Neural crest cell (in vitro differentiated cells): ENCODE data around the gene ZNF280C. TPM values are rescaled to one million over a fixed set of nuclear protein-coding genes. Genes with fewer than 3 reads are reported as not detected.
A peak's percentile ranks its signal among the peaks of the same experiment; 100 is the strongest.

Experiments
- DNase-seq: peaks from one replicate; pipeline ENCODE4 v3.0.0; 2021; ENCODE audit warnings: low read depth, mixed read lengths, low spot score
- H3K27ac Mint-ChIP-seq: one replicate; pipeline ENCODE4 v1.8.0; 2021; ENCODE audit warnings: mild to moderate bottlenecking, mixed read lengths; ENCODE audit not compliant: unreplicated experiment
- H3K27me3 Mint-ChIP-seq: 2 replicates; pipeline ENCODE4 v1.8.0; 2021; ENCODE audit warnings: low read depth, mild to moderate bottlenecking, mixed read lengths
- H3K36me3 Mint-ChIP-seq: 2 replicates; pipeline ENCODE4 v1.8.0; 2021; ENCODE audit warnings: low read depth, mild to moderate bottlenecking, mixed read lengths
- H3K4me1 Mint-ChIP-seq: 2 replicates; pipeline ENCODE4 v1.8.0; 2021; ENCODE audit warnings: mixed read lengths
- H3K4me3 Mint-ChIP-seq: one replicate; pipeline ENCODE4 v1.8.0; 2021; ENCODE audit warnings: mild to moderate bottlenecking, mixed read lengths
- H3K9me3 Mint-ChIP-seq: 2 replicates; pipeline ENCODE4 v1.8.0; 2021; ENCODE audit warnings: mixed read lengths
- CTCF ChIP-seq: fragments of 200-600 bp; sonication (generic); conservative IDR thresholded peaks from 2 replicates; pipeline ENCODE4 v1.5.0; 2021; ENCODE audit warnings: antibody characterized with exemption, mild to moderate bottlenecking
- total RNA-seq: library from RNA; stranded (reverse); gene quantifications from 2 replicates; pipeline ENCODE4 v1.2.1, GENCODE V29; 2021

ZNF280C gene
- total RNA-seq, 1 donor from 2014 or later = 21.8 TPM

DNA sequence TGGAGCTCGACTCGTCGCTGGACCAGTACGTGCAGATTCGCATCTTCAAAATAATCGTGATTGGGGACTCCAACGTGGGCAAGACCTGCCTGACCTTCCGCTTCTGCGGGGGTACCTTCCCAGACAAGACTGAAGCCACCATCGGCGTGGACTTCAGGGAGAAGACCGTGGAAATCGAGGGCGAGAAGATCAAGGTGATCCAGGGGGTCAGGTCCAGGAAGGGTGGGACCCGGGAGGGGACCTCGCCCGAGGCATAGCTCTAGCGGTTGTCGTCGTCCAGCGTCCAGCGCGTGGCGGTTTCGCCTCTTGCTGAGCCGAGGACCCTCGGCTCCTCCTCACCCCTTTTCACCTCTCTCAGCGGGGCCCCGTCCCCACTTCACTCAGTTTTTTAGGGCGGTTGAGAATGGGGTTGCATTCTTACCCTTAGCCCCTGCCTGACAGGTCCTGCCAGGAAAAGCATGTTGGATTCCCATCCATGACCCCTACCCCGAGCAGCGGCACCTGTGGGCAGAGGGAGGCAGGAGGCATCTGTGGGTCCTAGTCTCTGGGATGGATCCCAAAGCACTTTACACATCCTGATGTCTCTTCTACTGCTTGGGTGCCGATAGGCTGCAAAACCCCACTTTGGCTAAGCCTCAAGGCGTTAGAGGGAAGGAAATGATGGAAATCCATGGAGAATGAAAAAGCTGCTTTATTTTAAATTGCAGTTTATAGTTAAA, 96.4 kb downstream of the ZNF280C start:
- Mint-ChIP-seq H3K4me1 (peaks cover 49% of the 10 kb centered on the region), H3K4me3 (peak overlapping the region; percentile 97), H3K36me3 (peaks cover 2% of the 10 kb centered on the region), H3K27me3 (no peaks in the 10 kb centered on the region), H3K9me3 (no peaks in the 10 kb centered on the region), H3K27ac (peak overlapping the region; percentile 88)
- TF ChIP-seq CTCF = no peak
- DNase-seq = no peak

- peak within 1 kb of the TSS; percentile 98 for H3K27ac Mint-ChIP-seq
- peaks cover 2% of the 10 kb centered on the region for H3K36me3 Mint-ChIP-seq
- no peaks in the 10 kb centered on the region for H3K27me3 Mint-ChIP-seq
- no peaks in the 10 kb centered on the region for H3K9me3 Mint-ChIP-seq
- peak; percentile 23 for DNase-seq
- peak within 1 kb of the TSS; percentile 97 for H3K4me3 Mint-ChIP-seq
- TF ChIP-seq CTCF = no peak
- H3K4me1 Mint-ChIP-seq = peaks cover 48% of the 10 kb centered on the region
These were observed 97.1 kb downstream of the ZNF280C start, which contains the start of gene RAB33A for GRCh38 chrX:130171446-130172126. TSS of gene RAB33A (plus strand) at chrX:130171962. CDS start at chrX:130172063, 101 bp downstream.

GRCh38 chrX:130170752-130171445, 97.8 kb downstream of the ZNF280C start:
- peak overlapping the region; percentile 98 for H3K27ac Mint-ChIP-seq
- TF ChIP-seq CTCF = no peak
- H3K4me1 Mint-ChIP-seq = peaks cover 42% of the 10 kb centered on the region
- no peaks in the 10 kb centered on the region for H3K9me3 Mint-ChIP-seq
- H3K36me3 Mint-ChIP-seq = peaks cover 2% of the 10 kb centered on the region
- DNase-seq = peak; percentile 57
- H3K4me3 Mint-ChIP-seq = peak overlapping the region; percentile 97
- H3K27me3 Mint-ChIP-seq = no peaks in the 10 kb centered on the region

DNA sequence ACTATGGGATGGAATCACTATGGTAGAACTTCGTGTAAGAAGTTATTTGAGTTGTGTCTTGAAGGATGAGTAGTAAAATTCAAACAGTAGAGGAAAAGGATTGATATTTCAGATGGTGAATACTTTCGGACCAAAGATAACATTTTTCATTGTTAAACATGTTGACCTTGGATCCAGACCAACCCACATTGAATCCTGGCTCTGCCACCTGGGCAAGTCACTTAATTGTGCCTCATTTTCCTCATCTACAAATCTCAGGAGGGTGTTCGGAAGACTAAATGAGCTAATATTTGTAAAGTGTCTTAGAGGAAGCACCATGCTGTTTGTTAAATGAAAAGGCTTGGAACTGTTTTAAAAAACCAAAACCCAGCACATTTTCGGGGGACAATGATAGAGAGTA, 101.7 kb downstream of the ZNF280C start:
- no peaks in the 10 kb centered on the region for H3K9me3 Mint-ChIP-seq
- H3K27ac Mint-ChIP-seq = no peak overlapping the region
- peaks cover 2% of the 10 kb centered on the region for H3K36me3 Mint-ChIP-seq
- peaks cover 35% of the 10 kb centered on the region for H3K4me1 Mint-ChIP-seq
- DNase-seq = no peak
- TF ChIP-seq CTCF = no peak
- no peaks in the 10 kb centered on the region for H3K27me3 Mint-ChIP-seq
- H3K4me3 Mint-ChIP-seq = peak overlapping the region; percentile 91

DNA sequence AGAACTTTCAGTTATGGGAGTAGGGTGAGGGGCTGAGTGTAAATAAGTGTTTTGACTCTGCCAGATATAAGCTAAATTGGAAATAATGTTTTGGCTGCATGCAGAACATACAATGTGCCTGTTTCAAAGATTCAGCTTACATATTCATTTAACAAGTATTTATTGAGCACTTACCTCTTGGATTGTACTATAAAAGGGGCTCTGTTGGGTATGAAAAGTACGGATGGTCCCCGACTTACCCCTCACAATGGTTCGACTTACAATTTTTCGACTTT, 102.3 kb downstream of the ZNF280C start:
- DNase-seq = no peak
- peaks cover 2% of the 10 kb centered on the region for H3K36me3 Mint-ChIP-seq
- no peaks in the 10 kb centered on the region for H3K27me3 Mint-ChIP-seq
- H3K4me1 Mint-ChIP-seq = peaks cover 35% of the 10 kb centered on the region
- H3K27ac Mint-ChIP-seq = no peak overlapping the region
- no peaks in the 10 kb centered on the region for H3K9me3 Mint-ChIP-seq
- no peak for TF ChIP-seq CTCF
- peak overlapping the region; percentile 91 for H3K4me3 Mint-ChIP-seq
